Endodermal cell (in vitro differentiated cells): ENCODE measurements around the gene ICAM3. TPM values are rescaled to one million over a fixed set of nuclear protein-coding genes. Genes with fewer than 3 reads are reported as not detected.

Experiments
- DNase-seq: peaks from one replicate; pipeline ENCODE4 v3.0.0-alpha.2; 2017
- H3K27ac ChIP-seq: 2 replicates; pipeline ENCODE4 v1.5.1; 2013; ENCODE audit warnings: mild to moderate bottlenecking, low read depth, low read length, moderate library complexity
- H3K27me3 ChIP-seq: 2 replicates; pipeline ENCODE4 v1.6.1; 2013; ENCODE audit warnings: mild to moderate bottlenecking, low read length, moderate library complexity; ENCODE audit not compliant: insufficient read depth, control insufficient read depth, poor library complexity, severe bottlenecking
- H3K36me3 ChIP-seq: 2 replicates; pipeline ENCODE4 v1.7.0; 2013; ENCODE audit warnings: mild to moderate bottlenecking, low read length, moderate library complexity; ENCODE audit not compliant: control insufficient read depth, insufficient read depth
- H3K4me1 ChIP-seq: one replicate; pipeline ENCODE4 v1.7.0; 2013; ENCODE audit warnings: low read length; ENCODE audit not compliant: control insufficient read depth, insufficient read depth
- H3K4me3 ChIP-seq: 2 replicates; pipeline ENCODE4 v1.5.1; 2013; ENCODE audit warnings: mild to moderate bottlenecking, low read length, moderate library complexity
- H3K9ac ChIP-seq: 2 replicates; pipeline ENCODE4 v1.6.1; 2013; ENCODE audit warnings: mild to moderate bottlenecking, low read length, moderate library complexity; ENCODE audit not compliant: poor library complexity, severe bottlenecking; ENCODE audit errors: extremely low read depth
- H3K9me3 ChIP-seq: 2 replicates; pipeline ENCODE4 v1.6.1; 2013; ENCODE audit warnings: mild to moderate bottlenecking, low read length, moderate library complexity; ENCODE audit not compliant: control insufficient read depth
- H3K27ac Mint-ChIP-seq: 2 replicates; pipeline ENCODE4 v1.8.0; 2020; ENCODE audit warnings: mixed read lengths
- H3K27me3 Mint-ChIP-seq: 2 replicates; pipeline ENCODE4 v1.8.0; 2021; ENCODE audit warnings: mild to moderate bottlenecking, mixed read lengths; ENCODE audit not compliant: insufficient read depth
- H3K36me3 Mint-ChIP-seq: 2 replicates; pipeline ENCODE4 v1.8.0; 2020; ENCODE audit warnings: low read depth, mixed read lengths
- H3K4me1 Mint-ChIP-seq: 2 replicates; pipeline ENCODE4 v1.8.0; 2020; ENCODE audit warnings: mixed read lengths
- H3K4me3 Mint-ChIP-seq: 2 replicates; pipeline ENCODE4 v1.8.0; 2020; ENCODE audit warnings: mild to moderate bottlenecking, moderate library complexity, mixed read lengths
- H3K9me3 Mint-ChIP-seq: 2 replicates; pipeline ENCODE4 v1.8.0; 2020; ENCODE audit warnings: mild to moderate bottlenecking, mixed read lengths
- WGBS, 2 experiments: methylation state at CpG; one replicate each; pipeline versions ENCODE4 v1.1.5 to v1.1.7; 2013; ENCODE audit warnings: missing lambda C conversion rate in 2 of 2, mixed read lengths in 1 of 2; ENCODE audit not compliant: insufficient coverage in 1 of 2, insufficient read length in 1 of 2; 5-methylcytosine and 5-hydroxymethylcytosine counted together
- total RNA-seq, 2 donors: library from RNA; stranded (reverse); fragmentation: NEBNext Ultra II Directional in 1 of 2; extraction: Animal tissue kit (Norgen Biotek cat#: 25700) in 1 of 2; gene quantifications; 2 replicates in 1 of 2; 3 replicates in 1 of 2; pipeline ENCODE4 v1.2.1, GENCODE V29; 2021
- TF ChIP-seq, protein P1 (sequence below): fragments of 200-600 bp; sonication (generic); conservative IDR thresholded peaks from 2 replicates; pipeline ENCODE4 v1.5.0; 2021; ENCODE audit warnings: antibody characterized with exemption, mild to moderate bottlenecking

Gene ICAM3
- total RNA-seq, 2 donors from 2014 or later, result 2.7 to 13.7 TPM

DNA sequence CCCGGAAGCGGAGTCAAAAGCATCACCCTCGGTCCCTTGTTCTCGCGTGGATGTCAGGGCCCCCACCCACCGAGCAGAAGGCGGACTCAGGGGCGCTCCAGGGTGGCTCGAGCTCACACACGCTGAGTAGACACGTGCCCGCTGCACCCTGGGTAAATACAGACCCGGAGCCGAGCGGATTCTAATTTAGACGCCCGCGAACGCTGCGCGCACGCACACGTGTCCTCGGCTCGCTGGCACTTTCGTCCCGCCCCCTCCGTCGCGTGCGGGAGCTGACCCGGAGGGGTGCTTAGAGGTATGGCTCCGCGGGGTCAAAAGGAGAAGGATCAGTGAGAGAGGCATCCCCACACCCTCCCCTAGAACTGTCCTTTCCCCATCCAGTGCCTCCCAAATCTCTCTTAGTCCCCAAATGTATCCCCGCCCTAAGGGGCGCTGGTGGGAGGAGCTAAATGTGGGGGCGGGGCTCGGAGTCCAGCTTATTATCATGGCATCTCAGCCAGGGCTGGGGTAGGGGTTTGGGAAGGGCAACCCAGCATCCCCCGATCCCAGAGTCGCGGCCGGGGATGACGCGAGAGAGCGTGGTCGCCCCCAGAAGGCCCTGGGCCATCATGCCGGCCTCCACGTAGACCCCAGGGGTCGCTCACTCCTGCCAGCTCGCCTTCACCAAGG lies 50.1 kb downstream of the ICAM3 start:
- no peak overlapping the region for H3K27ac ChIP-seq
- no peaks in the 10 kb centered on the region for H3K36me3 Mint-ChIP-seq
- H3K36me3 ChIP-seq, result no peaks in the 10 kb centered on the region
- H3K4me3 ChIP-seq, result peak overlapping the region; percentile 39
- H3K9me3 ChIP-seq, result no peaks in the 10 kb centered on the region
- H3K4me3 Mint-ChIP-seq, result peak overlapping the region; percentile 42
- H3K27me3 ChIP-seq, result peaks cover 92% of the 10 kb centered on the region
- peaks cover 90% of the 10 kb centered on the region for H3K27me3 Mint-ChIP-seq
- no peak overlapping the region for H3K9ac ChIP-seq
- TF ChIP-seq, protein P1, sequence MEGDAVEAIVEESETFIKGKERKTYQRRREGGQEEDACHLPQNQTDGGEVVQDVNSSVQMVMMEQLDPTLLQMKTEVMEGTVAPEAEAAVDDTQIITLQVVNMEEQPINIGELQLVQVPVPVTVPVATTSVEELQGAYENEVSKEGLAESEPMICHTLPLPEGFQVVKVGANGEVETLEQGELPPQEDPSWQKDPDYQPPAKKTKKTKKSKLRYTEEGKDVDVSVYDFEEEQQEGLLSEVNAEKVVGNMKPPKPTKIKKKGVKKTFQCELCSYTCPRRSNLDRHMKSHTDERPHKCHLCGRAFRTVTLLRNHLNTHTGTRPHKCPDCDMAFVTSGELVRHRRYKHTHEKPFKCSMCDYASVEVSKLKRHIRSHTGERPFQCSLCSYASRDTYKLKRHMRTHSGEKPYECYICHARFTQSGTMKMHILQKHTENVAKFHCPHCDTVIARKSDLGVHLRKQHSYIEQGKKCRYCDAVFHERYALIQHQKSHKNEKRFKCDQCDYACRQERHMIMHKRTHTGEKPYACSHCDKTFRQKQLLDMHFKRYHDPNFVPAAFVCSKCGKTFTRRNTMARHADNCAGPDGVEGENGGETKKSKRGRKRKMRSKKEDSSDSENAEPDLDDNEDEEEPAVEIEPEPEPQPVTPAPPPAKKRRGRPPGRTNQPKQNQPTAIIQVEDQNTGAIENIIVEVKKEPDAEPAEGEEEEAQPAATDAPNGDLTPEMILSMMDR, result peak; percentile 40
- H3K27ac Mint-ChIP-seq, result no peak overlapping the region
- peaks cover 3% of the 10 kb centered on the region for H3K4me1 ChIP-seq
- peak; percentile 89 for DNase-seq
- H3K4me1 Mint-ChIP-seq, result peaks cover 10% of the 10 kb centered on the region
- H3K9me3 Mint-ChIP-seq, result peaks cover 5% of the 10 kb centered on the region
- 0 to 2% methylated on average over 2 to 46 of the region's 50 CpGs for WGBS, 2 experiments

DNA sequence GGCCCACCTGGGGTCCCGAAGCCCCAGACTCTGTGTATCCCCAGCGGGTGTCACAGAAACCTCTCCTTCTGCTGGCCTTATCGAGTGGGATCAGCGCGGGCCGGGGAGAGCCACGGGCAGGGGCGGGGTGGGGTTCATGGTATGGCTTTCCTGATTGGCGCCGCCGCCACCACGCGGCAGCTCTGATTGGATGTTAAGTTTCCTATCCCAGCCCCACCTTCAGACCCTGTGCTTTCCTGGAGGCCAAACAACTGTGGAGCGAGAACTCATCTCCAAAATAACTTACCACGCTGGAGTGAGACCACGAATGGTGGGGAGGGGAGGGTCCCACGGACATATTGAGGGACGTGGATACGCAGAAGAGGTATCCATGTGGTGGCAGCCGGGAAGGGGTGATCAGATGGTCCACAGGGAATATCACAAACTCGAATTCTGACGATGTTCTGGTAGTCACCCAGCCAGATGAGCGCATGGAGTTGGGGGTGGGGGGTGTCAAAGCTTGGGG lies 50.7 kb downstream of the ICAM3 start:
- 4 to 6% methylated on average over 5 to 23 of the region's 23 CpGs for WGBS, 2 experiments

DNA sequence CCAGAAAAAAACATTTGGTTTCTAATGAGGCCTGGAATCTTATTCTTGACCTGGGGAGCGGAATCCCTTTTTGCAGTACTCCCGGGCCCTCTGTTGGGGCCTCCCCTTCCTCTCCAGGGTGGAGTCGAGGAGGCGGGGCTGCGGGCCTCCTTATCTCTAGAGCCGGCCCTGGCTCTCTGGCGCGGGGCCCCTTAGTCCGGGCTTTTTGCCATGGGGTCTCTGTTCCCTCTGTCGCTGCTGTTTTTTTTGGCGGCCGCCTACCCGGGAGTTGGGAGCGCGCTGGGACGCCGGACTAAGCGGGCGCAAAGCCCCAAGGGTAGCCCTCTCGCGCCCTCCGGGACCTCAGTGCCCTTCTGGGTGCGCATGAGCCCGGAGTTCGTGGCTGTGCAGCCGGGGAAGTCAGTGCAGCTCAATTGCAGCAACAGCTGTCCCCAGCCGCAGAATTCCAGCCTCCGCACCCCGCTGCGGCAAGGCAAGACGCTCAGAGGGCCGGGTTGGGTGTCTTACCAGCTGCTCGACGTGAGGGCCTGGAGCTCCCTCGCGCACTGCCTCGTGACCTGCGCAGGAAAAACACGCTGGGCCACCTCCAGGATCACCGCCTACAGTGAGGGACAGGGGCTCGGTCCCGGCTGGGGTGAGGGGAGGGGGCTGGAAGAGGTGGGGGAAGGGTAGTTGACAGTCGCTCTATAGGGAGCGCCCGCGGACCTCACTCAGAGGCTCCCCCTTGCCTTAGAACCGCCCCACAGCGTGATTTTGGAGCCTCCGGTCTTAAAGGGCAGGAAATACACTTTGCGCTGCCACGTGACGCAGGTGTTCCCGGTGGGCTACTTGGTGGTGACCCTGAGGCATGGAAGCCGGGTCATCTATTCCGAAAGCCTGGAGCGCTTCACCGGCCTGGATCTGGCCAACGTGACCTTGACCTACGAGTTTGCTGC lies 52.4 kb downstream of the ICAM3 start, which contains the start of gene ICAM4:
TSS of gene ICAM4 (plus strand) at position 153 of the 935 bp plus-strand sequence. CDS start at position 211, 58 bp downstream.
- TF ChIP-seq, protein P1, result no peak
- H3K36me3 Mint-ChIP-seq, result no peaks in the 10 kb centered on the region
- Histone ChIP-seq H3K9me3 (no peaks in the 10 kb centered on the region), H3K27me3 (peaks cover 69% of the 10 kb centered on the region), H3K4me1 (peaks cover 3% of the 10 kb centered on the region), H3K36me3 (no peaks in the 10 kb centered on the region), H3K9ac (no peak within 1 kb of the TSS), H3K4me3 (no peak within 1 kb of the TSS), H3K27ac (no peak within 1 kb of the TSS)
- peak; percentile 83 for DNase-seq
- H3K27me3 Mint-ChIP-seq, result peaks cover 71% of the 10 kb centered on the region
- H3K27ac Mint-ChIP-seq, result no peak within 1 kb of the TSS
- peaks cover 3% of the 10 kb centered on the region for H3K9me3 Mint-ChIP-seq
- H3K4me3 Mint-ChIP-seq, result peak within 1 kb of the TSS; percentile 38
- H3K4me1 Mint-ChIP-seq, result peaks cover 10% of the 10 kb centered on the region
- 13 to 15% methylated on average over 46 to 59 of the region's 59 CpGs for WGBS, 2 experiments

More for the DNA sequence above, 50.7 kb downstream of the ICAM3 start:
- Mint-ChIP-seq H3K4me3 (peak overlapping the region; percentile 42), H3K36me3 (no peaks in the 10 kb centered on the region), H3K9me3 (peaks cover 5% of the 10 kb centered on the region), H3K27ac (no peak overlapping the region), H3K4me1 (peaks cover 10% of the 10 kb centered on the region), H3K27me3 (peaks cover 88% of the 10 kb centered on the region)
- Histone ChIP-seq H3K4me1 (peaks cover 3% of the 10 kb centered on the region), H3K36me3 (no peaks in the 10 kb centered on the region), H3K27me3 (peaks cover 86% of the 10 kb centered on the region), H3K27ac (no peak overlapping the region), H3K9ac (no peak overlapping the region), H3K9me3 (no peaks in the 10 kb centered on the region), H3K4me3 (peak overlapping the region; percentile 39)
- peak; percentile 89 for DNase-seq
- TF ChIP-seq, protein P1, result no peak
